Type B pancreatic cell (in vitro differentiated cells): Measurements from ENCODE around the gene IRAK4. TPM values are rescaled to one million over a fixed set of nuclear protein-coding genes. Genes with fewer than 3 reads are reported as not detected.
A peak's percentile ranks its signal among the peaks of the same experiment; 100 is the strongest.

Experiments
- DNase-seq: peaks from one replicate; pipeline ENCODE4 v3.0.0; 2021; ENCODE audit warnings: mixed read lengths; ENCODE audit not compliant: unreplicated experiment; ENCODE audit errors: extremely low spot score
- H3K27ac Mint-ChIP-seq: 2 replicates; pipeline ENCODE4 v1.8.0; 2021; ENCODE audit warnings: mild to moderate bottlenecking, mixed read lengths
- H3K27me3 Mint-ChIP-seq: 2 replicates; pipeline ENCODE4 v1.8.0; 2021; ENCODE audit warnings: mixed read lengths
- H3K36me3 Mint-ChIP-seq: 2 replicates; pipeline ENCODE4 v1.8.0; 2021; ENCODE audit warnings: mixed read lengths
- H3K4me1 Mint-ChIP-seq: one replicate; pipeline ENCODE4 v1.8.0; 2021; ENCODE audit warnings: mixed read lengths; ENCODE audit not compliant: unreplicated experiment
- H3K4me3 Mint-ChIP-seq: 2 replicates; pipeline ENCODE4 v1.8.0; 2021; ENCODE audit warnings: mild to moderate bottlenecking, mixed read lengths
- H3K9me3 Mint-ChIP-seq: 2 replicates; pipeline ENCODE4 v1.8.0; 2021; ENCODE audit warnings: mixed read lengths
- total RNA-seq: library from RNA; stranded (reverse); gene quantifications from 2 replicates; pipeline ENCODE4 v1.2.1, GENCODE V29; 2021; ENCODE audit warnings: low replicate concordance
- TF ChIP-seq, protein P1 (sequence below): fragments of 200-600 bp; sonication (generic); conservative IDR thresholded peaks from 2 replicates; pipeline ENCODE4 v1.5.0; 2021; ENCODE audit warnings: antibody characterized with exemption, mild to moderate bottlenecking

The IRAK4 gene
- total RNA-seq, 1 donor from 2014 or later, result 6.3 TPM

DNA sequence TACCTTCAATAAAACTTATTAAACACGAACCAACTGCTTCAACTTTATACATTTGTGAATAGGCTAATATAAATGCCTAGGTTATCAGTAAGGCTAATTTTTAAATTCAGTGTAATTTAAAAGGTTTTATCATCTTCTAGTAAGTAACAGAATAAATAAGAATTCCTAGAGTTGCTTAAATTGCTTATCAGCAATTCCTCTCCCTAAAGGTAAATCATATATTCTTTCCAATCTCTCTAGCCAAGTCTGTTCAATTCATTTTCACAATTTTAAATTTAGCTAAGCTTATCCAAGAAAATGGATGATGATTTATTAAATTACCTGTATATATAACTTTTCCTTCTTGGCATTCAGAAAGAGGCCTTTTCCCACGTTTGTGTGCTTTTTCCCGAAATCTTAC lies 4.7 kb upstream of the IRAK4 start:
- Mint-ChIP-seq H3K27ac (no peak overlapping the region), H3K4me1 (no peaks in the 10 kb centered on the region), H3K36me3 (peaks cover 7% of the 10 kb centered on the region), H3K9me3 (no peaks in the 10 kb centered on the region), H3K4me3 (no peak overlapping the region), H3K27me3 (no peaks in the 10 kb centered on the region)
- TF ChIP-seq, protein P1, sequence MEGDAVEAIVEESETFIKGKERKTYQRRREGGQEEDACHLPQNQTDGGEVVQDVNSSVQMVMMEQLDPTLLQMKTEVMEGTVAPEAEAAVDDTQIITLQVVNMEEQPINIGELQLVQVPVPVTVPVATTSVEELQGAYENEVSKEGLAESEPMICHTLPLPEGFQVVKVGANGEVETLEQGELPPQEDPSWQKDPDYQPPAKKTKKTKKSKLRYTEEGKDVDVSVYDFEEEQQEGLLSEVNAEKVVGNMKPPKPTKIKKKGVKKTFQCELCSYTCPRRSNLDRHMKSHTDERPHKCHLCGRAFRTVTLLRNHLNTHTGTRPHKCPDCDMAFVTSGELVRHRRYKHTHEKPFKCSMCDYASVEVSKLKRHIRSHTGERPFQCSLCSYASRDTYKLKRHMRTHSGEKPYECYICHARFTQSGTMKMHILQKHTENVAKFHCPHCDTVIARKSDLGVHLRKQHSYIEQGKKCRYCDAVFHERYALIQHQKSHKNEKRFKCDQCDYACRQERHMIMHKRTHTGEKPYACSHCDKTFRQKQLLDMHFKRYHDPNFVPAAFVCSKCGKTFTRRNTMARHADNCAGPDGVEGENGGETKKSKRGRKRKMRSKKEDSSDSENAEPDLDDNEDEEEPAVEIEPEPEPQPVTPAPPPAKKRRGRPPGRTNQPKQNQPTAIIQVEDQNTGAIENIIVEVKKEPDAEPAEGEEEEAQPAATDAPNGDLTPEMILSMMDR, result no peak
- no peak for DNase-seq

DNA sequence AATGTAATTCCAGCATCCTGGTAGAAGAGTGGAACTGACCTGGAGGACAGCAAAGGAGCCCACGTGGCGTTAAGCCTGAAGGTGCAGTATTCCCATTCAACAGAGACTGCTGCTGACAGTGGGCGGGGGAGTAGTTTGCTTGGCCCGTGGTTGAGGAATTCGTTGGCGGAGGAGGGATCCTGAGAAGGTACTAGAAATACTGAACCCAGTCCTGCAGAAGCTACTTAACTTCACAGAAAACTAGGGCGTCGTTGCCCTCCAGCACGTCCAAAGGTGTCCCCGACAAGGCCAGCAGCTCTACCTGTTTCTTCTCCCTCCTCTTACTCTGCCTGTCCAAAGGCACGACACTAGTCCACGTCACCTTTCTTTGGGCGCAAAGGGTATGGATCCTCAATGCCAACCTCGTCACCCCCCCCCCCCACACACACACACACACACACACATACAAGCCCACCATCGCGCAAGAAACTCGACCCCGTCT lies 464 bp upstream of the IRAK4 start:
- H3K36me3 Mint-ChIP-seq, result no peaks in the 10 kb centered on the region
- peak overlapping the region; percentile 94 for H3K27ac Mint-ChIP-seq
- H3K4me3 Mint-ChIP-seq, result peak overlapping the region; percentile 91
- H3K27me3 Mint-ChIP-seq, result no peaks in the 10 kb centered on the region
- TF ChIP-seq, protein P1, result no peak
- no peaks in the 10 kb centered on the region for H3K4me1 Mint-ChIP-seq
- H3K9me3 Mint-ChIP-seq, result no peaks in the 10 kb centered on the region
- DNase-seq, result no peak

- Mint-ChIP-seq H3K9me3 (no peaks in the 10 kb centered on the region), H3K36me3 (peaks cover 3% of the 10 kb centered on the region), H3K4me1 (no peaks in the 10 kb centered on the region), H3K27me3 (no peaks in the 10 kb centered on the region), H3K4me3 (peak overlapping the region; percentile 83), H3K27ac (peak overlapping the region; percentile 80)
- TF ChIP-seq, protein P1, result no peak
- DNase-seq, result no peak
These were observed 1.6 kb downstream of the IRAK4 start for GRCh38 chr12:43760396-43760795.

DNA sequence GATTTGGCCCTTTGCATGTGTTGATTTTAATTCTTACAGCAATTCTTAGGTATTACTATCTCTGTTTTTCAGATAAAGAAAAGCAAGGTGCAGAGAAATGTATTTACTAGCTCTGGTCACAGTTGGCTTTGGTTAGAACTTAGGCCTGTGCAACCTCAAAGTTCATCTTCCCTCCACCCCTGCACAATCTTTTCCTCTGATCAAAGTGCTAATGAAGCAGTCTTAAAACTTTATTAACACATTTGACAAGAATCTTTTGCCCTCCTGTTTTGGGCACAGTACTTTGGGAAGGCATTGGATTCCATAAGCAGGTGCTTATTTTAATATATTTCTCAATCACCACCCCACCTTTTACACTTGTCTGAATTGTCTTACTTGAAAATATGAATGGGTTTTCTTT lies 2.7 kb downstream of the IRAK4 start:
- Mint-ChIP-seq H3K36me3 (peaks cover 3% of the 10 kb centered on the region), H3K27me3 (no peaks in the 10 kb centered on the region), H3K4me3 (peak overlapping the region; percentile 75), H3K4me1 (no peaks in the 10 kb centered on the region), H3K9me3 (no peaks in the 10 kb centered on the region), H3K27ac (peak overlapping the region; percentile 87)
- no peak for DNase-seq
- TF ChIP-seq, protein P1, result no peak

- H3K9me3 Mint-ChIP-seq, result no peaks in the 10 kb centered on the region
- TF ChIP-seq, protein P1, result no peak
- H3K27ac Mint-ChIP-seq, result peak overlapping the region; percentile 44
- peaks cover 3% of the 10 kb centered on the region for H3K36me3 Mint-ChIP-seq
- H3K27me3 Mint-ChIP-seq, result no peaks in the 10 kb centered on the region
- DNase-seq, result no peak
- H3K4me1 Mint-ChIP-seq, result no peaks in the 10 kb centered on the region
- no peak overlapping the region for H3K4me3 Mint-ChIP-seq
These were observed 3.8 kb downstream of the IRAK4 start for GRCh38 chr12:43762596-43762995.

DNA sequence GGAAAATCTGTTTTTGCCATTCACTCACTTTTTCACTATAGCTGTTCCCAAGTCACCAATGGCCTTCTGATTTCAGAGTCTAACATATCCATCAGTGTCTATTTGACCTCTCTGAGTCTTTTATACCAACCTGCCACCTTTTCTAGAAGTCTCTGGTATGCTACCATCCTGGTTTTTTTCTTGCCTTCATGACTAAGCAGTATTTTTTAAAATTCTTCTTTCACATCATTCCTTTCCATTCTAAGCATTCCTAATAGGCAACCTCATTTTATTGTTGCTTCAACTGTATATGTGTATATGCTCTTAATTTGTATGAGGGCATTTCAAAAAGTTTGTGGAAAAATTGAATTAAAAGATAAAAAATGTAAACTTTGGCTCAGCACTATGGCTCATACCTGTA lies 5.0 kb downstream of the IRAK4 start:
- H3K9me3 Mint-ChIP-seq, result no peaks in the 10 kb centered on the region
- H3K4me1 Mint-ChIP-seq, result no peaks in the 10 kb centered on the region
- no peaks in the 10 kb centered on the region for H3K27me3 Mint-ChIP-seq
- H3K36me3 Mint-ChIP-seq, result peaks cover 3% of the 10 kb centered on the region
- no peak for DNase-seq
- TF ChIP-seq, protein P1, result no peak
- peak overlapping the region; percentile 85 for H3K27ac Mint-ChIP-seq
- peak overlapping the region; percentile 58 for H3K4me3 Mint-ChIP-seq
